ENCODE results near the gene PLCB1. TPM values are rescaled to one million over a fixed set of nuclear protein-coding genes. Genes with fewer than 3 reads are reported as not detected.

The PLCB1 gene
- total RNA-seq, 3 donors from 2014 or later, result 12.2 to 106 (median 30.5) TPM

- TF ChIP-seq CTCF (IDR thresholded peaks at IDR 0.05), result no peak
- no peak for TF ChIP-seq POLR2AphosphoS5 (IDR thresholded peaks at IDR 0.05)
- TF ChIP-seq POLR2A (IDR thresholded peaks at IDR 0.05), result no peak
- Histone ChIP-seq H3K36me3 (no peaks in the 10 kb centered on the region), H3K27me3 (no peaks in the 10 kb centered on the region), H3K4me1 (no peaks in the 10 kb centered on the region), H3K27ac (no peak overlapping the region), H3K9me3 (no peaks in the 10 kb centered on the region), H3K4me3 (no peak overlapping the region)
- intact Hi-C loops (cut with DNase I; ENCODE audit: low total_unique reads), result no loop called here
- no peak for DNase-seq (ENCODE audit: low spot score in 2 of 2)
These were observed 100.3 kb downstream of the PLCB1 start for GRCh38 chr20:8232332-8232731.

- intact Hi-C loops (cut with DNase I; ENCODE audit: low total_unique reads), result no loop called here
- DNase-seq (ENCODE audit: low spot score in 2 of 2), result no peak
- TF ChIP-seq CTCF (IDR thresholded peaks at IDR 0.05) (no peak), POLR2A (IDR thresholded peaks at IDR 0.05) (no peak), POLR2AphosphoS5 (IDR thresholded peaks at IDR 0.05) (no peak)
- no peaks in the 10 kb centered on the region for H3K4me1 ChIP-seq
- no peaks in the 10 kb centered on the region for H3K27me3 ChIP-seq
- no peaks in the 10 kb centered on the region for H3K36me3 ChIP-seq
- H3K9me3 ChIP-seq, result no peaks in the 10 kb centered on the region
- H3K27ac ChIP-seq, result no peak overlapping the region
- H3K4me3 ChIP-seq, result no peak overlapping the region
These were observed 102.5 kb downstream of the PLCB1 start for GRCh38 chr20:8234580-8234979.

- DNase-seq (ENCODE audit: low spot score in 2 of 2), result no peak
- intact Hi-C loops (cut with DNase I; ENCODE audit: low total_unique reads), result no loop called here
- H3K9me3 ChIP-seq, result no peaks in the 10 kb centered on the region
- H3K27ac ChIP-seq, result peak overlapping the region; percentile 14 to 35
- H3K27me3 ChIP-seq, result no peaks in the 10 kb centered on the region
- TF ChIP-seq POLR2A (IDR thresholded peaks at IDR 0.05) (no peak), CTCF (IDR thresholded peaks at IDR 0.05) (no peak), POLR2AphosphoS5 (IDR thresholded peaks at IDR 0.05) (no peak)
- H3K4me1 ChIP-seq, result peaks cover 3 to 6% of the 10 kb centered on the region in 2 donors
- H3K4me3 ChIP-seq, result no peak overlapping the region
- H3K36me3 ChIP-seq, result no peaks in the 10 kb centered on the region
These were observed 110.0 kb downstream of the PLCB1 start for GRCh38 chr20:8242066-8242465.

- peaks cover 3 to 8% of the 10 kb centered on the region in 2 donors for H3K4me1 ChIP-seq
- H3K27ac ChIP-seq, result peak overlapping the region; percentile 30 to 35
- no peak for TF ChIP-seq POLR2AphosphoS5 (IDR thresholded peaks at IDR 0.05)
- TF ChIP-seq CTCF (IDR thresholded peaks at IDR 0.05), result no peak
These were observed 111.0 kb downstream of the PLCB1 start for GRCh38 chr20:8242827-8243724.

GRCh38 chr20:8244637-8245036, 112.6 kb downstream of the PLCB1 start:
- Histone ChIP-seq H3K36me3 (no peaks in the 10 kb centered on the region), H3K27me3 (no peaks in the 10 kb centered on the region), H3K4me3 (no peak overlapping the region), H3K9me3 (no peaks in the 10 kb centered on the region), H3K27ac (peak overlapping the region; percentile 14 to 77), H3K4me1 (peaks cover 3 to 9% of the 10 kb centered on the region in 2 donors)
- TF ChIP-seq POLR2AphosphoS5 (IDR thresholded peaks at IDR 0.05), result no peak
- no peak for TF ChIP-seq POLR2A (IDR thresholded peaks at IDR 0.05)
- no peak for TF ChIP-seq CTCF (IDR thresholded peaks at IDR 0.05)
- peak in 1 of 2 donors; percentile 40 for DNase-seq (ENCODE audit: low spot score in 2 of 2)
- intact Hi-C loops (cut with DNase I; ENCODE audit: low total_unique reads), result no loop called here

More at GRCh38 chr20:8242827-8243724, 111.0 kb downstream of the PLCB1 start:
- H3K9me3 ChIP-seq, result no peaks in the 10 kb centered on the region
- H3K27me3 ChIP-seq, result no peaks in the 10 kb centered on the region
- intact Hi-C loops (cut with DNase I; ENCODE audit: low total_unique reads), result no loop called here
- no peaks in the 10 kb centered on the region for H3K36me3 ChIP-seq
- DNase-seq (ENCODE audit: low spot score in 2 of 2), result no peak
- no peak overlapping the region for H3K4me3 ChIP-seq

Measured in breast epithelium (tissue), 4 donors.